Measurements from ENCODE around the gene USP31. TPM values are rescaled to one million over a fixed set of nuclear protein-coding genes. Genes with fewer than 3 reads are reported as not detected.

USP31 gene
- 9.9 and 11.1 TPM in 2 replicates for total RNA-seq

GRCh38 chr16:23149267-23149992 lies at the start of gene USP31:
USP31 (minus strand) TSS chr16:23149452; CDS start chr16:23149270, 182 bp downstream.

DNA sequence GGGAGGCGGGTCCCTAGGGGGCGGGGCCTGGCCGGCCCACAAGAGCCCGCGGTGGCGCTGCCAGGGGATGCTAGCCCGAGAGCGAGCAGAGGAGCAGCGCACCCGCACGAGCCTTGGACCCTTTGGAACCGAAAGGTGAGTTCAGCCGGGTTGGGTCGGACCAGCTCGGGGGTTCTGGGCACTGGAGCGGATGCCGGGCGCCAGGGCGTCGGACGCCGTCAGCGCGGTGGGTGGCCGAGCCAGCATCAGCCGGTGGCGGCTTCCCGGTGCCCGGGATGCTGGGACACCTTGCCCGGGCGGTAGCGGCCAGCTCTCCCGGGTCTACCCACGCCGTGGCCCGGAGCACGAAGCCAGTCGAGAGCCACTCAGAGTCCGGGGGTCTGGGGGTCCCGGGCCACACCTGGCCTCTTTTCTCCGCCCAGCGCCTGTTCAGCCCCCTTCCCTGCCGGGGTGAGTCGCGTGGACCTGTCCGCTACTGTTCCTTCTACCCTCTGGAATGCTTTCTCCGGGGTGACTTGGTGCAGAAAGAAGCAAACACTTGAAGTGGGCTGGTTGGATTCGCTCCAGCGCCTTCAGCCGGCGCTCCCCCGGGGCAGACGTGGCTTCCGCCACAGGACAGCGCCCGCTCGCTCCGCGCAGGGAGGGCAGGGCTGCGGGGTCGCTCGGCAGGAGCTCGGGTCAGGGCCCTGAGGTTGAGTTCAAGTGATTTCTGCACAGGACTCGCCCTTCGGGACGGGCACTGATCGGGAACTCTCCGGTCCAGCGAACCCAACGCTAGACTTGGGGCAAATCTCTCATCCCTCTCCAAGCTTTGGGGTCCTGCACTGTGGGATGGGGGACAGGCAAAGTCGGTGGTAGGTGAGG lies 33.7 kb upstream of the USP31 start, which contains the start of gene SCNN1G:
Gene SCNN1G (plus strand): TSS at position 67 of the 864 bp plus-strand sequence. CDS start 3,527 bp downstream, outside the sequence.

Other genes with a start within 250 kb of the USP31 start
- not detected in 2 replicates for gene SCNN1G, start 33.3 kb upstream of the USP31 start, total RNA-seq
- not detected in 2 replicates for gene SCNN1B, start 152.8 kb upstream of the USP31 start, total RNA-seq